ENCODE measurements around the gene AFMID. TPM values are rescaled to one million over a fixed set of nuclear protein-coding genes. Genes with fewer than 3 reads are reported as not detected.

AFMID gene
- polyA plus RNA-seq, 3 donors: 7.1 to 45.7 (median 14.2) TPM

- peaks cover 0 to 2% of the 10 kb centered on the region in 2 donors for H3K36me3 Mint-ChIP-seq
- no peak overlapping the region for H3K27ac Mint-ChIP-seq
- H3K4me1 Mint-ChIP-seq: peaks cover 4% of the 10 kb centered on the region
- Histone ChIP-seq H3K4me2 (replicated peaks; ENCODE audit: extremely low read depth, low read length, poor library complexity, severe bottlenecking) (no peak overlapping the region), H3K4me3 (replicated peaks in 1 of 3; ENCODE audit: low read depth in 2 of 3, low read length in 3 of 3) (no peak overlapping the region), H3K36me3 (replicated peaks in 1 of 2; ENCODE audit: control insufficient read depth in 1 of 2, insufficient read depth in 2 of 2, low read length in 2 of 2) (no peaks in the 10 kb centered on the region), H2AFZ (ENCODE audit: insufficient read depth, low read depth, low read length, poor library complexity, severe bottlenecking) (no peak overlapping the region), H3K79me2 (ENCODE audit: insufficient read depth, low read length) (no peaks in the 10 kb centered on the region), H3K4me1 (ENCODE audit: control insufficient read depth in 1 of 2, insufficient read depth in 2 of 2, low read length in 2 of 2) (peaks cover 0 to 6% of the 10 kb centered on the region in 2 donors), H3K27me3 (ENCODE audit: control insufficient read depth in 2 of 2, insufficient read depth in 2 of 2, low read length in 2 of 2) (peaks cover 11 to 21% of the 10 kb centered on the region in 2 donors), H3K9ac (ENCODE audit: insufficient read depth, low read length, poor library complexity, severe bottlenecking) (no peak overlapping the region), H3K27ac (ENCODE audit: low read depth in 1 of 2, low read length in 2 of 2) (no peak overlapping the region), H3K9me3 (replicated peaks in 1 of 2; ENCODE audit: control insufficient read depth in 1 of 2, insufficient read depth in 1 of 2, low read length in 2 of 2) (peaks cover 0 to 10% of the 10 kb centered on the region in 2 donors), H4K20me1 (ENCODE audit: insufficient read depth, low read length) (no peaks in the 10 kb centered on the region)
- no peak for TF ChIP-seq CTCF (IDR thresholded peaks at IDR 0.05)
- no peak for DNase-seq
- peaks cover 0 to 10% (median 4%) of the 10 kb centered on the region in 7 donors for H3K9me3 Mint-ChIP-seq
- H3K4me3 Mint-ChIP-seq: no peak overlapping the region
- WGBS (ENCODE audit: insufficient coverage): no CpG with 5 or more reads among the region's 8 CpGs
- H3K27me3 Mint-ChIP-seq (ENCODE audit: low read depth in 3 of 3): peaks cover 28 to 32% (median 28%) of the 10 kb centered on the region in 3 donors
- intact Hi-C loops (cut with micrococcal nuclease): no loop called here
Measured at GRCh38 chr17:78235885-78236284, 48.7 kb downstream of the AFMID start.

- H3K36me3 ChIP-seq (replicated peaks in 1 of 2; ENCODE audit: control insufficient read depth in 1 of 2, insufficient read depth in 2 of 2, low read length in 2 of 2): no peaks in the 10 kb centered on the region
- Mint-ChIP-seq H3K9me3 (peaks cover 0 to 6% (median 1%) of the 10 kb centered on the region in 7 donors), H3K4me3 (no peak overlapping the region), H3K27me3 (ENCODE audit: low read depth in 3 of 3) (peaks cover 21 to 26% (median 22%) of the 10 kb centered on the region in 3 donors), H3K36me3 (peaks cover 0 to 2% of the 10 kb centered on the region in 2 donors), H3K4me1 (peaks cover 4% of the 10 kb centered on the region), H3K27ac (no peak overlapping the region)
- no peak overlapping the region for H3K4me2 ChIP-seq (replicated peaks; ENCODE audit: extremely low read depth, low read length, poor library complexity, severe bottlenecking)
- intact Hi-C loops (cut with micrococcal nuclease): no loop called here
- no peak overlapping the region for H3K27ac ChIP-seq (ENCODE audit: low read depth in 1 of 2, low read length in 2 of 2)
- no peak for TF ChIP-seq CTCF (IDR thresholded peaks at IDR 0.05)
- H3K4me3 ChIP-seq (replicated peaks in 1 of 3; ENCODE audit: low read depth in 2 of 3, low read length in 3 of 3): no peak overlapping the region
- peaks cover 9 to 15% of the 10 kb centered on the region in 2 donors for H3K27me3 ChIP-seq (ENCODE audit: control insufficient read depth in 2 of 2, insufficient read depth in 2 of 2, low read length in 2 of 2)
- H3K4me1 ChIP-seq (ENCODE audit: control insufficient read depth in 1 of 2, insufficient read depth in 2 of 2, low read length in 2 of 2): peaks cover 0 to 6% of the 10 kb centered on the region in 2 donors
- no peaks in the 10 kb centered on the region for H3K79me2 ChIP-seq (ENCODE audit: insufficient read depth, low read length)
- no peak overlapping the region for H2AFZ ChIP-seq (ENCODE audit: insufficient read depth, low read depth, low read length, poor library complexity, severe bottlenecking)
- WGBS (ENCODE audit: insufficient coverage): 97% methylated on average over 19 of the region's 20 CpGs
- no peak overlapping the region for H3K9ac ChIP-seq (ENCODE audit: insufficient read depth, low read length, poor library complexity, severe bottlenecking)
- no peak for DNase-seq
- H3K9me3 ChIP-seq (replicated peaks in 1 of 2; ENCODE audit: control insufficient read depth in 1 of 2, insufficient read depth in 1 of 2, low read length in 2 of 2): peaks cover 0 to 5% of the 10 kb centered on the region in 2 donors
- H4K20me1 ChIP-seq (ENCODE audit: insufficient read depth, low read length): no peaks in the 10 kb centered on the region
Measured at GRCh38 chr17:78236362-78237127, 49.4 kb downstream of the AFMID start.
